IMR-90 (cell line): ENCODE results near the gene GATA6. TPM values are rescaled to one million over a fixed set of nuclear protein-coding genes. Genes with fewer than 3 reads are reported as not detected.

Experiments
- ATAC-seq: fragments of 200-7000 bp; cut with Tn5 transposase; 2 replicates; pipeline ENCODE4 v1.9.1; 2020; ENCODE audit warnings: low read depth, mild to moderate bottlenecking, moderate library complexity
- BruUV-seq: library from RNA; stranded (reverse); fragments of 400-500 nt; replicated peaks from 2 replicates; lab custom pipeline; 2021; lab: Mats Ljungman, UMichigan
- CTCF ChIA-PET: fragments of 300-600 bp; formaldehyde crosslinking; extraction: SDS; loops from one replicate; lab custom pipeline; 2021; ENCODE audit warnings: antibody characterized with exemption; lab: Yijun Ruan, JAX
- POLR2A ChIA-PET: fragments of 300-600 bp; sonication (Branson Sonifier 250); formaldehyde crosslinking; loops from one replicate; lab custom pipeline; 2022; ENCODE audit warnings: antibody characterized with exemption; ENCODE audit not compliant: unreplicated experiment; lab: Charles Lee
- DNase-seq: peaks from one replicate; pipeline ENCODE4 v3.0.0; 2013
- H2AFZ ChIP-seq: replicated peaks from 2 replicates; pipeline ENCODE3; 2013; ENCODE audit warnings: low read length, mild to moderate bottlenecking; ENCODE audit not compliant: poor library complexity
- H2AK5ac ChIP-seq: 2 replicates; pipeline ENCODE4 v1.6.1; 2013; ENCODE audit warnings: low read depth, low read length, inconsistent platforms
- H2AK9ac ChIP-seq: replicated peaks from 2 replicates; pipeline ENCODE3; 2013; ENCODE audit warnings: mild to moderate bottlenecking, low read depth, low read length, moderate library complexity; ENCODE audit not compliant: poor library complexity
- H2BK120ac ChIP-seq: 2 replicates; pipeline ENCODE4 v1.6.1; 2013; ENCODE audit warnings: low read depth, low read length, inconsistent platforms
- H2BK15ac ChIP-seq: 3 replicates; pipeline ENCODE4 v1.6.1; 2013; ENCODE audit warnings: low read depth, low read length, inconsistent platforms
- H2BK20ac ChIP-seq: 2 replicates; pipeline ENCODE4 v1.6.1; 2013; ENCODE audit warnings: low read depth, mild to moderate bottlenecking, inconsistent platforms, low read length, moderate library complexity
- H2BK5ac ChIP-seq: 2 replicates; pipeline ENCODE4 v1.6.1; 2013; ENCODE audit warnings: mild to moderate bottlenecking, low read depth, low read length, inconsistent platforms; ENCODE audit not compliant: poor library complexity, severe bottlenecking
- H3K14ac ChIP-seq: replicated peaks from 2 replicates; pipeline ENCODE4 v1.6.1; 2013; ENCODE audit warnings: low read depth, low read length, inconsistent platforms
- H3K18ac ChIP-seq: 2 replicates; pipeline ENCODE4 v1.6.1; 2013; ENCODE audit warnings: low read depth, low read length, control low read depth
- H3K23ac ChIP-seq: 2 replicates; pipeline ENCODE4 v1.6.1; 2013; ENCODE audit warnings: low read depth, low read length, inconsistent platforms
- H3K27ac ChIP-seq: 2 replicates; pipeline ENCODE4 v1.5.1; 2013; ENCODE audit warnings: mild to moderate bottlenecking, control low read depth, low read length; ENCODE audit not compliant: insufficient read depth
- H3K27me3 ChIP-seq: 2 replicates; pipeline ENCODE4 v1.6.1; 2013; ENCODE audit warnings: low read length; ENCODE audit not compliant: control insufficient read depth, insufficient read depth
- H3K36me3 ChIP-seq: 2 replicates; pipeline ENCODE4 v1.6.1; 2013; ENCODE audit warnings: low read length, mixed read lengths; ENCODE audit not compliant: control insufficient read depth, insufficient read depth
- H3K4ac ChIP-seq: 2 replicates; pipeline ENCODE4 v1.6.1; 2013; ENCODE audit warnings: low read depth, low read length, inconsistent platforms
- H3K4me1 ChIP-seq: 2 replicates; pipeline ENCODE4 v1.6.1; 2013; ENCODE audit warnings: low read length, mixed read lengths; ENCODE audit not compliant: control insufficient read depth, insufficient read depth
- H3K4me2 ChIP-seq: 2 replicates; pipeline ENCODE4 v1.6.1; 2013; ENCODE audit warnings: low read depth, mild to moderate bottlenecking, control low read depth, low read length, moderate library complexity
- H3K4me3 ChIP-seq: 2 replicates; pipeline ENCODE4 v1.5.1; 2013; ENCODE audit warnings: low read depth, mild to moderate bottlenecking, control low read depth, low read length, moderate library complexity; ENCODE audit not compliant: insufficient read depth
- H3K56ac ChIP-seq: 2 replicates; pipeline ENCODE4 v1.6.1; 2013; ENCODE audit warnings: low read length, inconsistent platforms; ENCODE audit not compliant: insufficient read depth; ENCODE audit errors: extremely low read depth
- H3K79me1 ChIP-seq, 2 experiments: 2 replicates each; pipeline ENCODE4 v1.6.1; 2013; ENCODE audit warnings: low read length in 2 of 2, inconsistent platforms in 1 of 2, low read depth in 1 of 2
- H3K9ac ChIP-seq: 2 replicates; pipeline ENCODE4 v1.6.1; 2013; ENCODE audit warnings: low read depth, low read length, control low read depth
- H3K9me1 ChIP-seq: 2 replicates; pipeline ENCODE4 v1.6.1; 2013; ENCODE audit warnings: low read length, inconsistent platforms; ENCODE audit not compliant: insufficient read depth
- H3K9me3 ChIP-seq: 2 replicates; pipeline ENCODE4 v1.6.1; 2013; ENCODE audit warnings: low read length; ENCODE audit not compliant: control insufficient read depth, insufficient read depth
- H4K20me1 ChIP-seq: 2 replicates; pipeline ENCODE4 v1.6.1; 2013; ENCODE audit warnings: low read length, inconsistent platforms; ENCODE audit not compliant: insufficient read depth
- H4K5ac ChIP-seq: 2 replicates; pipeline ENCODE4 v1.6.1; 2013; ENCODE audit warnings: mild to moderate bottlenecking, low read depth, low read length, control low read depth
- H4K8ac ChIP-seq, 2 experiments: 2 replicates each; pipeline ENCODE4 v1.6.1; 2013; ENCODE audit warnings: low read depth in 2 of 2, low read length in 2 of 2, control low read depth in 1 of 2, inconsistent platforms in 1 of 2
- H4K91ac ChIP-seq: 2 replicates; pipeline ENCODE4 v1.6.1; 2013; ENCODE audit warnings: low read depth, low read length, inconsistent platforms; ENCODE audit not compliant: insufficient read depth
- BHLHE40 ChIP-seq: fragments of 150-350 bp; IDR thresholded peaks from 2 replicates; pipeline ENCODE4 v1.6.1; 2016; ENCODE audit warnings: mild to moderate bottlenecking, low read depth, low read length
- ELK1 ChIP-seq: fragments of 150-350 bp; IDR thresholded peaks from 2 replicates; pipeline ENCODE4 v1.6.1; 2016; ENCODE audit warnings: low read depth, mild to moderate bottlenecking, low read length, moderate library complexity, borderline replicate concordance
- MXI1 ChIP-seq: IDR thresholded peaks from 2 replicates; pipeline ENCODE4 v1.6.1; 2012; ENCODE audit warnings: low read depth, mild to moderate bottlenecking, low read length, moderate library complexity, borderline replicate concordance
- NFE2L2 ChIP-seq: fragments of 150-350 bp; IDR thresholded peaks from 2 replicates; pipeline ENCODE4 v1.6.1; 2016; ENCODE audit warnings: low read depth, mild to moderate bottlenecking, low read length
- RAD21 ChIP-seq: IDR thresholded peaks from 2 replicates; pipeline ENCODE4 v1.6.1; 2012; ENCODE audit warnings: low read length, improper control_type of control experiment
- RCOR1 ChIP-seq: IDR thresholded peaks from 2 replicates; pipeline ENCODE4 v1.6.1; 2012; ENCODE audit warnings: mild to moderate bottlenecking, low read length, improper control_type of control experiment; ENCODE audit not compliant: insufficient replicate concordance
- RFX5 ChIP-seq: IDR thresholded peaks from 2 replicates; pipeline ENCODE4 v1.8.0; 2012; ENCODE audit warnings: low read depth, mild to moderate bottlenecking, low read length, moderate library complexity
- WGBS, 2 experiments: methylation state at CpG; one replicate each; pipeline versions ENCODE4 v1.1.5 to v1.1.7; 2013; ENCODE audit warnings: missing lambda C conversion rate in 2 of 2; ENCODE audit not compliant: insufficient read length in 1 of 2; ENCODE audit errors: extremely low coverage in 2 of 2; 5-methylcytosine and 5-hydroxymethylcytosine counted together
- dilution Hi-C: fragments of 300-500 bp; cut with HindIII; formaldehyde crosslinking; loops from one replicate; pipeline ENCODE4 v1.14.3; 2018; ENCODE audit warnings: low sequenced_read_pairs; ENCODE audit not compliant: unreplicated experiment
- in situ Hi-C: fragments of 300-500 bp; cut with MboI; formaldehyde crosslinking; loops from 3 replicates; pipeline ENCODE4 v1.14.3; 2019; ENCODE audit warnings: low sequenced_read_pairs, inconsistent platforms, mixed read lengths
- intact Hi-C: fragments of 100-400 bp; cut with micrococcal nuclease; formaldehyde crosslinking; loops from 2 replicates; pipeline ENCODE4 v1.10.0; 2022
- polyA plus RNA-seq, 3 experiments: library from polyadenylated mRNA; depleted of rRNA; stranded (reverse); fragments of >200 nt; gene quantifications; 2 replicates each; pipeline ENCODE4 v1.2.3, GENCODE V29; 2012; ENCODE audit warnings: low replicate concordance in 1 of 3
- total RNA-seq: library from RNA; depleted of rRNA; stranded (reverse); fragments of >200 nt; gene quantifications from 2 replicates; pipeline ENCODE4 v1.2.3, GENCODE V29; 2012
- TF ChIP-seq, protein P1 (sequence below): conservative IDR thresholded peaks from 2 replicates; pipeline ENCODE4 v1.5.1; 2012; ENCODE audit warnings: mild to moderate bottlenecking, low read depth, low read length, improper control_type of control experiment

The GATA6 gene
- total and polyA plus RNA-seq, 2 of the 4 experiments (the other 2 are of a cell fraction), result 2.5 to 4.0 TPM

- Histone ChIP-seq H3K23ac (no peak overlapping the region), H2BK120ac (no peak overlapping the region), H3K56ac (no peak overlapping the region), H3K4ac (no peak overlapping the region), H3K14ac (no peak overlapping the region), H3K27ac (no peak overlapping the region), H3K4me2 (no peak overlapping the region), H2AK5ac (no peak overlapping the region), H3K9me1 (no peaks in the 10 kb centered on the region), H2AK9ac (no peak overlapping the region), H3K9ac (no peak overlapping the region), H3K4me3 (no peak overlapping the region), H2BK15ac (no peak overlapping the region), H4K20me1 (no peaks in the 10 kb centered on the region), H4K5ac (no peak overlapping the region), H3K79me1 (no peaks in the 10 kb centered on the region), H2BK20ac (no peak overlapping the region), H3K4me1 (no peaks in the 10 kb centered on the region), H3K27me3 (peaks cover 62% of the 10 kb centered on the region), H2BK5ac (no peak overlapping the region), H4K91ac (no peak overlapping the region), H4K8ac (no peak overlapping the region), H3K9me3 (peaks cover 5% of the 10 kb centered on the region), H3K36me3 (no peaks in the 10 kb centered on the region), H3K18ac (no peak overlapping the region), H2AFZ (no peak overlapping the region)
- DNase-seq, result no peak
- 86% methylated on average over 1 of the region's 5 CpGs; no CpG with 5 or more reads in 1 of the 2 experiments for WGBS, 2 experiments
- TF ChIP-seq, protein P1, sequence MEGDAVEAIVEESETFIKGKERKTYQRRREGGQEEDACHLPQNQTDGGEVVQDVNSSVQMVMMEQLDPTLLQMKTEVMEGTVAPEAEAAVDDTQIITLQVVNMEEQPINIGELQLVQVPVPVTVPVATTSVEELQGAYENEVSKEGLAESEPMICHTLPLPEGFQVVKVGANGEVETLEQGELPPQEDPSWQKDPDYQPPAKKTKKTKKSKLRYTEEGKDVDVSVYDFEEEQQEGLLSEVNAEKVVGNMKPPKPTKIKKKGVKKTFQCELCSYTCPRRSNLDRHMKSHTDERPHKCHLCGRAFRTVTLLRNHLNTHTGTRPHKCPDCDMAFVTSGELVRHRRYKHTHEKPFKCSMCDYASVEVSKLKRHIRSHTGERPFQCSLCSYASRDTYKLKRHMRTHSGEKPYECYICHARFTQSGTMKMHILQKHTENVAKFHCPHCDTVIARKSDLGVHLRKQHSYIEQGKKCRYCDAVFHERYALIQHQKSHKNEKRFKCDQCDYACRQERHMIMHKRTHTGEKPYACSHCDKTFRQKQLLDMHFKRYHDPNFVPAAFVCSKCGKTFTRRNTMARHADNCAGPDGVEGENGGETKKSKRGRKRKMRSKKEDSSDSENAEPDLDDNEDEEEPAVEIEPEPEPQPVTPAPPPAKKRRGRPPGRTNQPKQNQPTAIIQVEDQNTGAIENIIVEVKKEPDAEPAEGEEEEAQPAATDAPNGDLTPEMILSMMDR, result no peak
- TF ChIP-seq BHLHE40 (no peak), ELK1 (no peak), RFX5 (no peak), RCOR1 (no peak), RAD21 (no peak), NFE2L2 (no peak), MXI1 (no peak)
- dilution Hi-C loops, result no loop called here
- ATAC-seq, result no peak
- POLR2A ChIA-PET, result interaction anchor here (0.7 kb wide), 1 partner anchor 159 kb away, joined by 6 read pairs; no protein-coding TSS in a partner anchor
- intact Hi-C loops, result no loop called here
- CTCF ChIA-PET, result no interaction called here
- in situ Hi-C loops, result no loop called here
- BruUV-seq, result no TSS peak
Measured at GRCh38 chr18:22161090-22161489, 8.3 kb upstream of the GATA6 start.
